NB4 (cell line): Measurements from ENCODE around the gene TNS4.

ENCODE experiments used
- DNase-seq: peaks from one replicate; pipeline ENCODE4 v3.0.0; 2010; ENCODE audit warnings: low read depth
- H3K4me3 ChIP-seq: one replicate; pipeline ENCODE4 v1.5.1; 2011; ENCODE audit warnings: mild to moderate bottlenecking, low read depth, low read length, moderate library complexity
- MAX ChIP-seq: IDR thresholded peaks from 2 replicates; pipeline ENCODE4 v1.6.1; 2011; ENCODE audit warnings: low read depth, low read length
- MYC ChIP-seq: IDR thresholded peaks from 2 replicates; pipeline ENCODE4 v1.6.1; 2011; ENCODE audit warnings: low read depth, low read length
- POLR2A ChIP-seq: IDR thresholded peaks from 2 replicates; pipeline ENCODE4 v1.6.1; 2011; ENCODE audit warnings: mild to moderate bottlenecking; ENCODE audit not compliant: insufficient read length; ENCODE audit errors: extremely low read depth
- TF ChIP-seq, protein P1 (sequence below): IDR thresholded peaks from one replicate; pipeline ENCODE4 v1.5.1; 2012; ENCODE audit warnings: low read depth, low read length

Gene TNS4

GRCh38 chr17:40480501-40481003 lies 20.9 kb downstream of the TNS4 start:
- no peak; the same call in 1 of the 2 replicates for TF ChIP-seq MAX
- TF ChIP-seq MYC = no peak
- no peak for TF ChIP-seq POLR2A
- TF ChIP-seq, protein P1, sequence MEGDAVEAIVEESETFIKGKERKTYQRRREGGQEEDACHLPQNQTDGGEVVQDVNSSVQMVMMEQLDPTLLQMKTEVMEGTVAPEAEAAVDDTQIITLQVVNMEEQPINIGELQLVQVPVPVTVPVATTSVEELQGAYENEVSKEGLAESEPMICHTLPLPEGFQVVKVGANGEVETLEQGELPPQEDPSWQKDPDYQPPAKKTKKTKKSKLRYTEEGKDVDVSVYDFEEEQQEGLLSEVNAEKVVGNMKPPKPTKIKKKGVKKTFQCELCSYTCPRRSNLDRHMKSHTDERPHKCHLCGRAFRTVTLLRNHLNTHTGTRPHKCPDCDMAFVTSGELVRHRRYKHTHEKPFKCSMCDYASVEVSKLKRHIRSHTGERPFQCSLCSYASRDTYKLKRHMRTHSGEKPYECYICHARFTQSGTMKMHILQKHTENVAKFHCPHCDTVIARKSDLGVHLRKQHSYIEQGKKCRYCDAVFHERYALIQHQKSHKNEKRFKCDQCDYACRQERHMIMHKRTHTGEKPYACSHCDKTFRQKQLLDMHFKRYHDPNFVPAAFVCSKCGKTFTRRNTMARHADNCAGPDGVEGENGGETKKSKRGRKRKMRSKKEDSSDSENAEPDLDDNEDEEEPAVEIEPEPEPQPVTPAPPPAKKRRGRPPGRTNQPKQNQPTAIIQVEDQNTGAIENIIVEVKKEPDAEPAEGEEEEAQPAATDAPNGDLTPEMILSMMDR = no peak
- DNase-seq = peak; percentile 64
- H3K4me3 ChIP-seq = no peak overlapping the region

GRCh38 chr17:40479754-40480480 lies 21.5 kb downstream of the TNS4 start:
- TF ChIP-seq, protein P1 = no peak
- no peak for TF ChIP-seq MAX
- no peak; the same call in 1 of the 2 replicates for TF ChIP-seq MYC
- TF ChIP-seq POLR2A = no peak
- H3K4me3 ChIP-seq = no peak overlapping the region
- peak; percentile 39 for DNase-seq

DNA sequence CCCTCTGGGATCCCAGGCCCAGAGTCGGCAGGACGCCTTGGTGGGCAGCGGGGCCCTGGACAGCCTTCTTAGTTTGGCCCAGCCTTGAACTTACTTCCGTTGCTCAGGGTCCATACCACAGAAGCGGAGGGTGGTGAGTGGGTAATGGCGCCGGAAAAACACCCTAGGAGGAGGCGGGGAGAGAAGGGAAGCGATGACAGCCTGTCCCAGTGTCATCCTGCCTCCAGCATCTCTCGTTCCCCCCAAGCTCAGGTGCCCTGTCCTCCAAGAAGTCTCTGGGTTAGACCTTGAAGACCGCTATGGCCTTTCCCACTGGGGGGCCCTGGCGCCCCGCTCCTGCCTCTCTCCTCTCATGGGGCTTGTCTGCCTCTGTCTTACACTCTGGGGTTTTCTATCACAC lies 22.9 kb downstream of the TNS4 start:
- no peak for DNase-seq
- TF ChIP-seq POLR2A (no peak), MAX (no peak), MYC (no peak)
- TF ChIP-seq, protein P1 = no peak
- no peak overlapping the region for H3K4me3 ChIP-seq

- no peak overlapping the region for H3K4me3 ChIP-seq
- TF ChIP-seq MYC (no peak), POLR2A (no peak), MAX (no peak)
- TF ChIP-seq, protein P1 = no peak
- no peak for DNase-seq
Measured at GRCh38 chr17:40477796-40478195, 23.6 kb downstream of the TNS4 start.

DNA sequence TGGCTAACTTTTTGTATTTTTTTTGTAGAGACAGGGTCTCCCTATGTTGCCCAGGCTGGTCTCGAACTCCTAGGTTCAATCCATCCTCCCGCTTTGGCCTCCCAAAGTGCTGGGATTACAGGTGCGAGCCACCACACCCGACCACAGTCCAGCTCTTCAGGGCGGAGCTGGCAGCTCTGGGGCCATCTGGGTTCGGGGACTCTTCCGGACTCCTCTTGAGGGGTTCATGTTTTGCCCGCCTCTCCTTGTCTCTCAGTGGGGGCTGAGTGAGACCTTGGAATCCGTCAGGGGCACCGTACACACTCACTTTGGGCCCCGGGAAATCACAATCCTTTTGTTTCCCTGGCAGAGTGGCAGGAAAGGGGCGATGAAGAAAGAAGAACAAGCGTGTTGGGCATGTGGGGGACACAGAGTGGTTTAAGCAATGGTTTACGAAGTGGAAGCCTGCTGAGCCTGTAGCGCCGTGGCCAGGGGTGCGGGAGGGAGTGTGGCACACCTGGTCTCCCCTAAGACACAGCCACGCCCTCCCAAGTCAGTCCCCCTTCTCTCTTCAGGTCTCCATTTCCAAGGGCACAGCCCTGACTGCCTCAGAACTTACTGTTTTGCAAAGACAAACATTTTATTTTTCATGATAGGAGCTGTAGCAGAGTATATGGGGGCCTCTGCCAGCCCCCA lies 26.1 kb downstream of the TNS4 start:
- H3K4me3 ChIP-seq = no peak overlapping the region
- TF ChIP-seq, protein P1 = no peak
- TF ChIP-seq MAX = no peak
- no peak for TF ChIP-seq POLR2A
- DNase-seq = no peak
